HG03103 (cell line): Measurements from ENCODE around the gene GRIA4.
"Not testable (repeated sequence)": the region's sequence is repeated elsewhere in the genome, so short reads cannot be mapped to it uniquely, and the experiment has no call there.

ENCODE experiments used
- ATAC-seq: cut with Tn5 transposase; IDR thresholded peaks from one replicate; pipeline ENCODE4 v1.9.1; 2021; ENCODE audit warnings: low read depth; ENCODE audit not compliant: unreplicated experiment

Gene GRIA4

GRCh38 chr11:105783216-105783615, 173.3 kb downstream of the GRIA4 start:
- no peak for ATAC-seq

GRCh38 chr11:105785850-105786249, 176.0 kb downstream of the GRIA4 start:
- ATAC-seq, result not testable (repeated sequence)

- ATAC-seq, result no peak
Observed at GRCh38 chr11:105786741-105787140, 176.9 kb downstream of the GRIA4 start.

- no peak for ATAC-seq
Observed at GRCh38 chr11:105789579-105790420, 179.9 kb downstream of the GRIA4 start.

GRCh38 chr11:105790840-105791239, 181.0 kb downstream of the GRIA4 start:
- ATAC-seq, result no peak

GRCh38 chr11:105793092-105793491, 183.2 kb downstream of the GRIA4 start:
- no peak for ATAC-seq

GRCh38 chr11:105799263-105799662, 189.4 kb downstream of the GRIA4 start:
- no peak for ATAC-seq

- no peak for ATAC-seq
Observed at GRCh38 chr11:105799728-105800462, 190.0 kb downstream of the GRIA4 start.

- ATAC-seq, result no peak
Observed at GRCh38 chr11:105802390-105802789, 192.5 kb downstream of the GRIA4 start.

GRCh38 chr11:105811242-105811641, 201.4 kb downstream of the GRIA4 start:
- no peak for ATAC-seq

- no peak for ATAC-seq
Observed at GRCh38 chr11:105821372-105821771, 211.5 kb downstream of the GRIA4 start.

GRCh38 chr11:105821781-105822180, 211.9 kb downstream of the GRIA4 start:
- no peak for ATAC-seq

GRCh38 chr11:105823495-105824033, 213.7 kb downstream of the GRIA4 start:
- ATAC-seq, result no peak

- no peak for ATAC-seq
Observed at GRCh38 chr11:105824457-105825013, 214.7 kb downstream of the GRIA4 start.

- no peak for ATAC-seq
Observed at GRCh38 chr11:105825141-105825540, 215.3 kb downstream of the GRIA4 start.

GRCh38 chr11:105827906-105828305, 218.0 kb downstream of the GRIA4 start:
- no peak for ATAC-seq

- peak; percentile 100 for ATAC-seq
Observed at GRCh38 chr11:105829084-105829483, 219.2 kb downstream of the GRIA4 start.

- no peak for ATAC-seq
Observed at GRCh38 chr11:105834461-105834860, 224.6 kb downstream of the GRIA4 start.

- no peak for ATAC-seq
Observed at GRCh38 chr11:105838668-105839384, 229.0 kb downstream of the GRIA4 start.

GRCh38 chr11:105840391-105840790, 230.5 kb downstream of the GRIA4 start:
- ATAC-seq, result no peak

GRCh38 chr11:105852403-105852802, 242.5 kb downstream of the GRIA4 start:
- ATAC-seq, result no peak
